Measurements from ENCODE around the gene USP5.
"Not testable (repeated sequence)": the region's sequence is repeated elsewhere in the genome, so short reads cannot be mapped to it uniquely, and the experiment has no call there.

Gene USP5

DNA sequence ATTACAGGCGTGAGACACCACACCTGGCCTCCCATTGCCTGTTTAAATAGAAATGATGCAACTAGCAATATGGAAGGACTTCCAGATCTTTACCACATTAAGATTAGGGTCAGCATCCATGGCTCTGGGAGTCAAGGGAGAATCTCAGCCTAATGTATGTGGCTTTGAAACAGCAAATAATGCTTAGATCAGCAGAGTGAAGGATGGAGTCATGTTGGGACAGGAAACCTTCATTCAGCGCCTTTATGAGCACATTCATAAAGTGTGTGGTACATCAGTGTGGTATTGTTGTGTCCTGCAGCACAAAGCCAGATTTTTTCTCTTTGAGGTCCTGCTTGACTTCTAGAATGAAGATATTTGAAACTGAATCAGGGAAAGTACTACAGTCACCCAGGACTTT, 36.4 kb downstream of the USP5 start:
- DNase-seq (ENCODE audit: low spot score): no peak

DNA sequence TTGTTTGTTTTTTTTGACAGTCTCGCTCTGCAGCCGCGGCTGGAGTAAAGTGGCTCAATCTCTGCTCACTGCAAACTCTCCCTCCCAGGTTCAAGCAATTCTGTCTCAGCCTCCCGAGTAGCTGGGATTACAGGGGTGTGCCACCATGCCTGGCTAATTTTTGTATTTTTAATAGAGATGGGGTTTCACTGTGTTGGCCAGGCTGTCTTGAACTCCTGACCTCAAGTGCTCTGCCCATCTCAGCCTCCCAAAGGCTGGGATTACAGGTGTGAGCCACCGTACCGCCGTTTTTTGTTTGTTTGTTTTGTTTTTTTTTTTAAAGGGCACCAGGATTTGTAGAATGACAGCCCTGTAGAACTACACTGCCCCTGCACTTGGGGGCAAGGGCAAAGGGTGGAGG, 36.8 kb downstream of the USP5 start:
- not testable (repeated sequence) for DNase-seq (ENCODE audit: low spot score)

GRCh38 chr12:6889775-6890573, 38.0 kb downstream of the USP5 start:
- DNase-seq (ENCODE audit: low spot score): not testable (repeated sequence)

DNA sequence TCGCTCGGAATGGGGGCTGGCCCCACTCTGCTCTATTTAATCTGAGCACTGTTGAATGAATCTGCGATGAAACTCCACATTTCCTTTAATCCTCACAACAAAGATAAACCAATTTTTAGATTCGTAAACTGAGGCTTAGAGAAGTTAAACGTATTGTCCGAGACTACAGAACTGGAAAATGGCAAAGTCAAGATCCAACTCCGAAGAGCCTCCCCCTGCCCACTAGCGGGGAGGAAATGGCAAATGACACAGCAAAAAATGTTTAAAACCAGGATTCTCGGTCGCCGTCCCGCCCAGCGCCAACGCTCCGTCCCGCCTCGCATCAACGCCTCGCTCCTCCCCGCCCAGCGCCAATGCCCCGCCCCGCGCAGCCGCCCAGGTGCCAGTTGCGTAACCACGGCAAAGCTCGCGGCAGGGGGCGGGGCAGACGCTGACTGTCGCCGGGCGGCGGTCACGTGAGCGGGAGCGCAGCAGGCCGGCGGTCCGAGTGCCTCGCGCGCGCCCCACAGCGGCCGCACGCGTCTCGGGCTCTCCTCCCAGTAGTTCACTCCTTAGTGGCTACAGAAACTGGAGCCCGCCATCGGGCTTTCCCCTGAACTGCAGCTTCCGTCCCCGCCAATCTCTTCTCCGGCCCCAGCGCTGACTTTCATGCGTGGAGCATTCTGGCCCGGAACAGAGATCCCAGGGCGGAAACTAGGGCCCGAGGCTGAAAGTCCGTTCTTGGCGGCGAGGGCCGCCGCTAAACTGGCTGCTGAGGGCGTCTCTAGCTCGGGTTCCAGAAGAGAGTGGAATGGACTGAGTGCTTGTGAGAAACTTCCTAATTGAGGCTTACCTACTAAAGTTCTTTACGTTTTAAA, 39.1 kb downstream of the USP5 start:
- peak; percentile 98 for DNase-seq (ENCODE audit: low spot score)

GRCh38 chr12:6891646-6892001, 39.7 kb downstream of the USP5 start:
- DNase-seq (ENCODE audit: low spot score): no peak

- DNase-seq (ENCODE audit: low spot score): not testable (repeated sequence)
These were observed 40.7 kb downstream of the USP5 start for GRCh38 chr12:6892683-6893082.

DNA sequence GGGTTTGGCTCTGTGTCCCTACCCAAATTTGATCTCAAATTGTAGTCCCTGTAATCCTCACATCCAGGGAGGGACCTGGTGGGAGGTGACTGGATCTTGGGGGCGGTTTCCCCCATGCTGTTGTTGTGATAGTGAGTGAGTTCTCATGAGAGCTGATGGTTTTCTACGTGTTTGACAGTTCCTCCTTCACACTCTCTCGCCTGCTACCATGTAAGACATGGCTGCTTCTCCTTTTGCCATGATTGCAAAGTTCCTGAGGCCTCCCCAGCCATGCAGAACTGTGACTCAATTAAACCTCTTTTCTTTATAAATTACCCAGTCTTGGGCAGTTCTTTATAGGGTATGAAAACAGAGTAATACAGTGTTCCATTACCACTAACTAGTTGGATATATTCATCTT, 42.4 kb downstream of the USP5 start:
- no peak for DNase-seq (ENCODE audit: low spot score)

- DNase-seq (ENCODE audit: low spot score): no peak
These were observed 45.0 kb downstream of the USP5 start for GRCh38 chr12:6896846-6897435.

DNA sequence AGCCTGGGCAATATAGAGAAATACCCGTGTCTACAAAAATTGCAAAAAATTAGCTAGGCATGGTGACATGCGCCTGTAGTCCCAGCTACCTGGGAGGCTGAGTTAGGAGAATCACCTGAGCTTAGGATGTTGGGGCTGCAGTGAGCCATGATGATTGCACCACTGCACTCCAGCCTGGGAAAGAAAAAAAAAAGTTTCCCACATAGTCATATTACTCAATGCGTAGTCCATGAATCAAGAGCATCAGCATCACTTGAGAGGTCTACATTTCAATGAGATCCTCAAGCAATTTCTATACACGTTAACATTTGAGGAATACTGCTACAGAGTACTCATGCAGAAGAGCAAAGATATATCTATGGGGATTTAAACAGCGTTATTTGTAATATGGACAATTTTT, 47.5 kb downstream of the USP5 start:
- no peak for DNase-seq (ENCODE audit: low spot score)

- no peak for DNase-seq (ENCODE audit: low spot score)
These were observed 48.0 kb downstream of the USP5 start for GRCh38 chr12:6899837-6900519.

GRCh38 chr12:6902448-6902847, 50.5 kb downstream of the USP5 start:
- no peak for DNase-seq (ENCODE audit: low spot score)

GRCh38 chr12:6903722-6904121, 51.8 kb downstream of the USP5 start:
- DNase-seq (ENCODE audit: low spot score): no peak

GRCh38 chr12:6904280-6905276, 52.6 kb downstream of the USP5 start, which contains the start of gene LRRC23:
Gene LRRC23, plus strand, starts transcription at chr12:6904822. Its CDS starts 812 bp downstream, at chr12:6905634.
- DNase-seq (ENCODE audit: low spot score): peak; percentile 98

DNA sequence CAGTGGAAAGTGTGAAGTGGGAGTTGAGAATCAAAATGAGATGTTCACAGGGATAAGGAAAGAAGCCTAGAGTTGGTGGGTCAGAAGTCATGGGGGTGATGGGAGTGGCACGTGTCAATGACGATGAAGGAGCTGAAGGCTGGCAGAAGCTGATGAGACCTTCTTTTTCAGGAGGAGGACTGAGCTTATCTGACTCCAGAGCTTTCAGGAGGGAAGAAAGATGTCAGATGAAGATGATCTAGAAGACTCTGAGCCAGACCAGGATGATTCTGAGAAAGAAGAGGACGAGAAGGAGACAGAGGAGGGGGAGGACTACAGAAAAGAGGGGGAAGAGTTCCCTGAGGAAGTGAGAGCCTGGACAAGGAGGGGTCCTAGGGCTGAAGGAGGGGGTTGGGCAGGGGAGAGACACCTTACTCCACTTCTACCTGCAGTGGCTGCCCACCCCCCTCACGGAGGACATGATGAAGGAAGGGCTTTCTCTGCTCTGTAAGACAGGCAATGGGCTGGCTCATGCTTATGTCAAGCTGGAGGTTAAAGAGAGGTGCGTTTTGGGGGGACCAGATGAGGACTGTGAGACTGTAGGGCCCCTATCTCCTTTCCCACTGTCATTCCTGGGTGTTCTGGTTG, 53.6 kb downstream of the USP5 start:
- no peak for DNase-seq (ENCODE audit: low spot score)

DNA sequence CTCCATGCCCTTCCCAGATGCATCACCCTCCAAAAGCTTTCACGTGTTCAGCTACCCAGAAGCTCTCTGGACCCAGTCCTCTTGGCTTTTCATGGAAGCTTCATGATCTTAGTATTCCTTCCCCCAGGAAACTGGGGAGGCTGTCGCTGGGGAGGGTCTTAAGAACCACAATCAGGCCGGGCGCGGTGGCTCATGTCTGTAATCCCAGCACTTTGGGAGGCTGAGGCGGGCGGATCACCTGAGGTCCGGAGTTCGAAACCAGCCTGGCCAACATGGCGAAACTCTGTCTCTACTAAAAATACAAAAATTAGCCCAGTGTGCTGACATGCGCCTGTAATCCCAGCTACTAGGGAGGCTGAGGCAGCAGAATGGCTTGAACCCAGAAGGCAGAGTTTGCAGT, 56.2 kb downstream of the USP5 start:
- not testable (repeated sequence) for DNase-seq (ENCODE audit: low spot score)

DNA sequence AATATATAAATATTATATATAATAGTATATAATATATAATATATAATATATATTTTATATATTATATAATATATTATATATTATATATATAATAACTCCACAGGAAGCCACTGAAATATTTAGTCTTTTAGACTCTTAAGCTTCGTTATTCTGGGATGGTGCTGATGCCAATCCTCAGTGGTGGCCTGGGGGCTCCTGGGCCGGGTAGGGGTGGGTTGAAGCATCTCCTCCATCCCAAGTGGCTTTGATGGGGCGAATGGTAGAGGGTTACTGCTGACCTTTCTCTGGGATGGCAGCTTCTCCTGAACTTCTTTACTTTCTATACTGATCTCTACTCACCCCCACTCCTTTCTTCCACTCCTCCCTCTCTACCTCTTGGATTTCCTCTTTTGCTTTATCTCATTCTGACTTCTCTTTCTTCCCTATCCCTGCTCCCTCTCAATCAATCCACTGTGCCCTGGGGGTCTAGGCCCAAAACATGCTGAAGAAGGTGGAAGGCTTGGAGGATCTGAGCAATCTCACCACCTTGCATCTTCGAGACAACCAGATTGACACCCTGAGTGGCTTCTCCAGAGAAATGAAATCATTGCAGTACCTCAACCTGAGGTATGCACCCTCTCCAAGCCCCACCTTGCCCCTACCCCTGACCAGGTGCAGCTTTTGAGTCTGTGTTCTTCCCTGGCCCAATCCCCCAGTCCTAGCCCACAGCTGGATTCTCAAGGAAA, 57.6 kb downstream of the USP5 start:
- DNase-seq (ENCODE audit: low spot score): no peak

DNA sequence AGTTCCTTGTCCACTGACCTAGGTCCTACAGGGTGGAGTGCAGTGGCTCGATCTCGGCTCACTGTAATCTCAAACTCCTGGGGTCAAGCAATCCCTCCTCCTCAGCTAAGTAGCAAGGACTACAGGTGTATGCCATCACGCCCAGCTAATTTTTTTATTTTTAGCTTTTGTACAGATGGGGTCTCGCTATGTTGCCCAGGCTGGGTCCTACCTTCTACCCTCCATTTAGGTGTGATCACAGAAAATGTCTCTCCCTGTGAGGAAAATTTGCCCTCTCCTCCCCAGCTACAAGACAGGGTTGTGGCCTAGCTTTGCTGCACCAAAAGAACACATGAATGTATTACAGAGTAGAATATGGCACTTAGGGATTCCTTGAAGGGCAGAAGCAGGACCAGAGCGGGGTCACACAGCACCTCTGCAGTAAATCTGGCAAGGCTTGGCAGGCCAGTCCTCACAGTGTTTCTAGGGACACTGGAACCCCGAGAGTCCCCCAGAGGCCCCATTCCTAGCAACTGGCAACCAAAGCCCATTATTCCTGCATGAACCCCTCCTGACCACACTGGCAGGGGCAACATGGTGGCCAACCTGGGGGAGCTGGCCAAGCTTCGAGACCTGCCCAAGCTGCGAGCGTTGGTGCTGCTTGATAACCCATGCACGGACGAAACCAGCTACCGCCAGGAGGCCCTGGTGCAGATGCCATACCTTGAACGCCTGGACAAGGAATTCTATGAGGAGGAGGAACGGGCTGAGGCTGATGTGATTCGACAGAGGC, 60.4 kb downstream of the USP5 start:
- DNase-seq (ENCODE audit: low spot score): no peak

- DNase-seq (ENCODE audit: low spot score): no peak
These were observed 62.4 kb downstream of the USP5 start, which contains the start of gene ENO2 for GRCh38 chr12:6914246-6914946. Gene ENO2, plus strand, starts transcription at chr12:6914580. Its CDS starts 1,253 bp downstream, at chr12:6915833.

Data from NAMALWA (cell line).